ENCODE measurements around the gene BTBD9. TPM values are rescaled to one million over a fixed set of nuclear protein-coding genes. Genes with fewer than 3 reads are reported as not detected.
A peak's percentile ranks its signal among the peaks of the same experiment; 100 is the strongest.

The BTBD9 gene
- total RNA-seq, 1 experiment from 2014 or later = 4.3 TPM

DNA sequence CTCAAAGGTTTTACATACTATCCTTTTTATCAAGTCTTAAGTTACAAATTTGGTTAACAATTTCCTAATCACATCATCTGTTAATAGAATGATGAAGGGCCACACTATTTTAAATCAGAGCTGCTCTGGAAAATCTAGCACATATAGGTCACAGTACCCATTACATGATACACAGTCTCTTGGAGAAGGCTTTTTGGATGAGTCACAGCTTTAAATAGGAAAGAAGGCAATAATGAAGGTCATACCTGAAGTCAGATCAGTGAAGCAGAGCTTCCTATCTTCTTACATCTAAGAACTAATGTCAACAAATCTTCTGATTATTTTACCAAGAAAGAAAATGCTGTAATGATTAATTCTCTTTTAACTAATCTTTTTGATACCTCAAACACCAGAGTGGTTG lies 248.5 kb downstream of the BTBD9 start:
- Histone ChIP-seq H3K4me2 (ENCODE audit: low read length) (peak overlapping the region; percentile 10; the same call in 1 of the 2 replicates), H3K27me3 (ENCODE audit: low read length) (no peaks in the 10 kb centered on the region), H4K20me1 (ENCODE audit: low read length) (no peaks in the 10 kb centered on the region), H3K4me3 (ENCODE audit: low read length) (no peak overlapping the region), H3K9me2 (replicated peaks; ENCODE audit: low read length) (no peaks in the 10 kb centered on the region), H3K79me2 (ENCODE audit: low read length) (no peaks in the 10 kb centered on the region), H3F3A (ENCODE audit: low read length, unreplicated experiment) (no peaks in the 10 kb centered on the region), H3K9ac (ENCODE audit: low read length) (no peak overlapping the region), H2AFZ (ENCODE audit: low read length) (no peak overlapping the region), H3K27ac (ENCODE audit: low read length) (no peak overlapping the region), H3K36me3 (ENCODE audit: low read depth, low read length) (no peaks in the 10 kb centered on the region), H3K9me3 (ENCODE audit: low read length) (no peaks in the 10 kb centered on the region), H3K4me1 (ENCODE audit: insufficient read depth, low read length) (peaks cover 21% of the 10 kb centered on the region)
- DNase-seq (peak; percentile 65), ATAC-seq (peak; percentile 78)
- BruUV-seq (replicated peaks) = no TSS peak
- ChIA-PET CTCF (no interaction called here), POLR2A (ENCODE audit: unreplicated experiment) (interaction anchor here (0.6 kb wide), 1 partner anchor 64 kb away, joined by 3 read pairs; no protein-coding TSS in a partner anchor)
- TF ChIP-seq EZH2phosphoT487 (IDR thresholded peaks at IDR 0.05; ENCODE audit: borderline replicate concordance, low read length) = no peak
- no peak for TF ChIP-seq EZH2 (IDR thresholded peaks at IDR 0.05; ENCODE audit: low read length, unreplicated experiment)
- TF ChIP-seq, protein P1, sequence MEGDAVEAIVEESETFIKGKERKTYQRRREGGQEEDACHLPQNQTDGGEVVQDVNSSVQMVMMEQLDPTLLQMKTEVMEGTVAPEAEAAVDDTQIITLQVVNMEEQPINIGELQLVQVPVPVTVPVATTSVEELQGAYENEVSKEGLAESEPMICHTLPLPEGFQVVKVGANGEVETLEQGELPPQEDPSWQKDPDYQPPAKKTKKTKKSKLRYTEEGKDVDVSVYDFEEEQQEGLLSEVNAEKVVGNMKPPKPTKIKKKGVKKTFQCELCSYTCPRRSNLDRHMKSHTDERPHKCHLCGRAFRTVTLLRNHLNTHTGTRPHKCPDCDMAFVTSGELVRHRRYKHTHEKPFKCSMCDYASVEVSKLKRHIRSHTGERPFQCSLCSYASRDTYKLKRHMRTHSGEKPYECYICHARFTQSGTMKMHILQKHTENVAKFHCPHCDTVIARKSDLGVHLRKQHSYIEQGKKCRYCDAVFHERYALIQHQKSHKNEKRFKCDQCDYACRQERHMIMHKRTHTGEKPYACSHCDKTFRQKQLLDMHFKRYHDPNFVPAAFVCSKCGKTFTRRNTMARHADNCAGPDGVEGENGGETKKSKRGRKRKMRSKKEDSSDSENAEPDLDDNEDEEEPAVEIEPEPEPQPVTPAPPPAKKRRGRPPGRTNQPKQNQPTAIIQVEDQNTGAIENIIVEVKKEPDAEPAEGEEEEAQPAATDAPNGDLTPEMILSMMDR (conservative IDR thresholded peaks at IDR 0.05; ENCODE audit: low read depth, low read length) = no peak
- intact Hi-C loops (cut with micrococcal nuclease) = no loop called here

DNA sequence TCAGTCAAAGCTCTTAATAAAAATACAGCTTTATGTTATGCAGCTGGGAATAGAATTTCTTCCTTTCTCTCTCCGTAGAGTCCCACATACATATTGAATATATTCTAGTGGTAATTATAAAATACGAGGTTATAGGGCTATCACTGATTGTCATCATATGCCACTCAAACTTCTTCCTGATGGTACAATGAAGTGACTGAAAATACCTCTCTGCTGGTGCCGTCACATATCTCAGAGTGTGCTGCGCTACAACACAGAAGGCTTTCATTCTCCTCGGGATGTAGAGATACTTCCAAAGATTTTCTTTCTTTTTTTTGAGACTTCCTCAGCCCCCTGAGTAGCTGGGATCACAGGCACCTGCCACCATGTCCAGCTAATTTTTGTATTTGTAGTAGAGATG lies 249.9 kb downstream of the BTBD9 start:
- Histone ChIP-seq H3K79me2 (ENCODE audit: low read length) (no peaks in the 10 kb centered on the region), H3K9me2 (replicated peaks; ENCODE audit: low read length) (no peaks in the 10 kb centered on the region), H3K4me1 (ENCODE audit: insufficient read depth, low read length) (peaks cover 17% of the 10 kb centered on the region), H3K9ac (ENCODE audit: low read length) (no peak overlapping the region), H3K27ac (ENCODE audit: low read length) (no peak overlapping the region), H3F3A (ENCODE audit: low read length, unreplicated experiment) (no peaks in the 10 kb centered on the region), H3K4me3 (ENCODE audit: low read length) (no peak overlapping the region), H3K27me3 (ENCODE audit: low read length) (no peaks in the 10 kb centered on the region), H2AFZ (ENCODE audit: low read length) (no peak overlapping the region), H3K9me3 (ENCODE audit: low read length) (no peaks in the 10 kb centered on the region), H3K36me3 (ENCODE audit: low read depth, low read length) (no peaks in the 10 kb centered on the region), H4K20me1 (ENCODE audit: low read length) (no peaks in the 10 kb centered on the region), H3K4me2 (ENCODE audit: low read length) (no peak overlapping the region)
- CTCF ChIA-PET = no interaction called here
- POLR2A ChIA-PET (ENCODE audit: unreplicated experiment) = no interaction called here
- no TSS peak for BruUV-seq (replicated peaks)
- intact Hi-C loops (cut with micrococcal nuclease) = no loop called here
- ATAC-seq (no peak), DNase-seq (no peak)
- TF ChIP-seq EZH2phosphoT487 (IDR thresholded peaks at IDR 0.05; ENCODE audit: borderline replicate concordance, low read length) = no peak
- TF ChIP-seq, protein P1 (conservative IDR thresholded peaks at IDR 0.05; ENCODE audit: low read depth, low read length) = no peak
- TF ChIP-seq EZH2 (IDR thresholded peaks at IDR 0.05; ENCODE audit: low read length, unreplicated experiment) = no peak

DNA sequence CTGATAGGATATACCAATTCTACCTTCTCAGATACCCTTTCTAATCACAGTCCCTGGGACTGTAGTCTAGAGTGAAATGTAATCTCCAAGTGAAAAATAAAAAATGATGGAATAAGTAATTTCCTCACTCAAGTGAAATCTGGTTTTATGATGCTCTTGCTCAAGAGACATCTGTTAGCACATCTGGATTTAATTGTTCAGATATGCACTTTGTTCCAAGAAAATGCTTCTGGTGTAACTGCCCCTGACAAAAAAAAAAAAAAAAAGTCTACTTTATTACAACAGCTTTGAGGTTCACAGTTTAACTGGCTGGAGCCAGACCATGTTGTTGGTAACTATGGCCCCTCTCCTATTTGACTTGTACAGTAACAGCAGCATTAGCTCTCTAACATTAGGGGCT lies 251.8 kb downstream of the BTBD9 start:
- Histone ChIP-seq H3K4me2 (ENCODE audit: low read length) (no peak overlapping the region), H2AFZ (ENCODE audit: low read length) (no peak overlapping the region), H3K4me1 (ENCODE audit: insufficient read depth, low read length) (peaks cover 17% of the 10 kb centered on the region), H3K27me3 (ENCODE audit: low read length) (no peaks in the 10 kb centered on the region), H3K36me3 (ENCODE audit: low read depth, low read length) (no peaks in the 10 kb centered on the region), H3K9ac (ENCODE audit: low read length) (no peak overlapping the region), H3K27ac (ENCODE audit: low read length) (no peak overlapping the region), H4K20me1 (ENCODE audit: low read length) (no peaks in the 10 kb centered on the region), H3K4me3 (ENCODE audit: low read length) (no peak overlapping the region), H3K79me2 (ENCODE audit: low read length) (no peaks in the 10 kb centered on the region), H3F3A (ENCODE audit: low read length, unreplicated experiment) (no peaks in the 10 kb centered on the region), H3K9me2 (replicated peaks; ENCODE audit: low read length) (no peaks in the 10 kb centered on the region), H3K9me3 (ENCODE audit: low read length) (no peaks in the 10 kb centered on the region)
- TF ChIP-seq EZH2phosphoT487 (IDR thresholded peaks at IDR 0.05; ENCODE audit: borderline replicate concordance, low read length) (no peak), EZH2 (IDR thresholded peaks at IDR 0.05; ENCODE audit: low read length, unreplicated experiment) (no peak)
- TF ChIP-seq, protein P1 (conservative IDR thresholded peaks at IDR 0.05; ENCODE audit: low read depth, low read length) = no peak
- BruUV-seq (replicated peaks) = no TSS peak
- DNase-seq (no peak), ATAC-seq (no peak)
- ChIA-PET POLR2A (ENCODE audit: unreplicated experiment) (interaction anchor here (0.5 kb wide), 1 partner anchor 176 kb away, joined by 5 read pairs; no protein-coding TSS in a partner anchor), CTCF (no interaction called here)
- intact Hi-C loops (cut with micrococcal nuclease) = no loop called here

All from PC-3 (cell line).